Uterus (tissue), 4 donors: ENCODE data around the gene HDHD3. TPM values are rescaled to one million over a fixed set of nuclear protein-coding genes. Genes with fewer than 3 reads are reported as not detected.

Experiments used
- DNase-seq, 2 donors: peaks; one replicate each; pipeline ENCODE4 v3.0.0-alpha.2; 2019 to 2020
- H3K27ac ChIP-seq, 2 donors: fragments of 200-600 bp; sonication (generic); 1 replicate in 1 of 2; 2 replicates in 1 of 2; pipeline ENCODE4 v1.5.1; 2016 to 2018
- H3K27me3 ChIP-seq, 2 donors: fragments of 200-600 bp; sonication (generic); one replicate each; pipeline ENCODE4 v1.5.1; 2018 to 2019; ENCODE audit warnings: control low read depth in 1 of 2
- H3K36me3 ChIP-seq, 2 donors: fragments of 200-600 bp; sonication (generic); one replicate each; pipeline ENCODE4 v1.5.1; 2019; ENCODE audit warnings: control low read depth in 1 of 2
- H3K4me1 ChIP-seq, 2 donors: fragments of 200-600 bp; sonication (generic); one replicate each; pipeline ENCODE4 v1.5.1; 2018 to 2019; ENCODE audit warnings: control low read depth in 1 of 2
- H3K4me3 ChIP-seq, 2 donors: fragments of 200-600 bp; sonication (generic); 1 replicate in 1 of 2; 2 replicates in 1 of 2; pipeline ENCODE4 v1.5.1; 2018 to 2019; ENCODE audit warnings: mild to moderate bottlenecking in 1 of 2
- H3K9me3 ChIP-seq, 2 donors: fragments of 200-600 bp; sonication (generic); one replicate each; pipeline ENCODE4 v1.5.1; 2019; ENCODE audit warnings: control low read depth in 1 of 2
- POLR2A ChIP-seq, 2 donors: fragments of 450-650 bp; IDR thresholded peaks; one replicate each; pipeline ENCODE4 v1.6.1; 2016; ENCODE audit warnings: antibody characterized with exemption in 2 of 2, mild to moderate bottlenecking in 1 of 2, moderate library complexity in 1 of 2
- intact Hi-C: fragments of 100-400 bp; cut with DNase I; formaldehyde crosslinking; loops from one replicate; pipeline ENCODE4 v1.15.1; 2023; ENCODE audit warnings: low total_unique reads
- total RNA-seq, 4 donors: library from RNA; depleted of rRNA in 3 of 4; stranded (reverse); fragments of >200 nt in 3 of 4; gene quantifications; one replicate each; pipeline versions ENCODE4 v1.1.0 to v1.2.4, GENCODE V29; 2014 to 2023
- TF ChIP-seq, protein P1 (sequence below), 4 experiments: fragments of 200-600 bp in 2 of 4; fragments of 450-650 bp in 2 of 4; sonication (generic) in 2 of 4; IDR thresholded peaks; one replicate each; pipeline ENCODE4 v1.5.1; 2016 to 2019; ENCODE audit warnings: antibody characterized with exemption in 4 of 4, mild to moderate bottlenecking in 2 of 4, moderate library complexity in 1 of 4
- donor health status: DM: yes; HTN: yes; CAD: no.

The HDHD3 gene, protein sequence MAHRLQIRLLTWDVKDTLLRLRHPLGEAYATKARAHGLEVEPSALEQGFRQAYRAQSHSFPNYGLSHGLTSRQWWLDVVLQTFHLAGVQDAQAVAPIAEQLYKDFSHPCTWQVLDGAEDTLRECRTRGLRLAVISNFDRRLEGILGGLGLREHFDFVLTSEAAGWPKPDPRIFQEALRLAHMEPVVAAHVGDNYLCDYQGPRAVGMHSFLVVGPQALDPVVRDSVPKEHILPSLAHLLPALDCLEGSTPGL
- total RNA-seq, result 10 to 100 TPM; 10.5 to 36.8 (median 20.4) TPM

DNA sequence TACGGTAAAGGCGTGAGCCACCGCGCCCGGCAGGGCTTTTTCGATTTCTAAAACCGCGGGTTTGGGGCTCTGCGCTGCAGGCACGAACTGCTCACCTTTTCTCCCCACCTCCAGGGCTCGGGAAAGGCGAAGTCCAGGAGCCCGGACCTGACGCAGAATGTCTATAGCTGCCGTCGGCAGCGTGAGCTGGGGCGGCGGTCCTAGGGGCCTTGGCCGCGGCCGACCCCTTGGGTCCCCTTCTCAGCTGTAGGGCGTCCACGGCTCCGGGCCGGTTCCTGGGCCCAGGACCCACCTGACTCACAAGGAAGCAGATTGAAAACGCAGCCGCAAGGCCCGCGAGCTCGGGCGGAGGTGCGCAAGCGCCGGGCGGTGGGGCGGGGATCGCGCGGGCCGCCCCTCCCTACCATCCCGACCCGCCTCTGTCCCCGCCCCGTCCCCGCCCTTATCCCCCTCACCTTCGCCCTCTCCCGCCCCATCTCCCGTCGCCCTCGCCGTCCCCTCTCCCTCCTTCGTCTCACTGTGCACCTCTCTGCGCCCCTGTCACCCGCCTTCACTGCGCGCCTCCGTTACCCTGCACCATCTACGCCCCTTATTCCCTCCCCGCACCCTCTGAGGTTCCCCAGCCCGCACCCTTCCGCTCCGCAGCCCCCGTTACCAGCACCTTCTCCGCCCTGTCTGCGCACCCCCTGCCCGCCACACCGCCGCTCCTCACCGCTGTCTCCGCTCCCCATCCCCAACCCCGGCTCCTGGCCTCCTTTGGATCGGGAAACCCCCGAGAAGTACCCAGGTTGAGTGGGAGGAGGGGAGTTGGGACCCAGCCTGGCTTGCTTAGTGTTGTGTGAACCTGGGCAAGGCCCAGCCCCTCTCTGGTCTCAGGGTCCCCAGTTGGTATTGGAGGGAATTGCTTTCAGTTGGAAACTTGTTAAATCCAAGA, at the start of gene HDHD3:
Gene HDHD3, minus strand, starts transcription at position 353 of the 934 bp plus-strand sequence. CDS start 2,632 bp downstream, outside the sequence.
- intact Hi-C loops, result no loop called here
- Histone ChIP-seq H3K4me1 (peaks cover 0 to 5% of the 10 kb centered on the region in 2 donors), H3K4me3 (peak within 1 kb of the TSS; percentile 74 to 83), H3K9me3 (no peaks in the 10 kb centered on the region), H3K27ac (peak within 1 kb of the TSS; percentile 81 to 89), H3K36me3 (no peaks in the 10 kb centered on the region), H3K27me3 (no peaks in the 10 kb centered on the region)
- TF ChIP-seq, protein P1, sequence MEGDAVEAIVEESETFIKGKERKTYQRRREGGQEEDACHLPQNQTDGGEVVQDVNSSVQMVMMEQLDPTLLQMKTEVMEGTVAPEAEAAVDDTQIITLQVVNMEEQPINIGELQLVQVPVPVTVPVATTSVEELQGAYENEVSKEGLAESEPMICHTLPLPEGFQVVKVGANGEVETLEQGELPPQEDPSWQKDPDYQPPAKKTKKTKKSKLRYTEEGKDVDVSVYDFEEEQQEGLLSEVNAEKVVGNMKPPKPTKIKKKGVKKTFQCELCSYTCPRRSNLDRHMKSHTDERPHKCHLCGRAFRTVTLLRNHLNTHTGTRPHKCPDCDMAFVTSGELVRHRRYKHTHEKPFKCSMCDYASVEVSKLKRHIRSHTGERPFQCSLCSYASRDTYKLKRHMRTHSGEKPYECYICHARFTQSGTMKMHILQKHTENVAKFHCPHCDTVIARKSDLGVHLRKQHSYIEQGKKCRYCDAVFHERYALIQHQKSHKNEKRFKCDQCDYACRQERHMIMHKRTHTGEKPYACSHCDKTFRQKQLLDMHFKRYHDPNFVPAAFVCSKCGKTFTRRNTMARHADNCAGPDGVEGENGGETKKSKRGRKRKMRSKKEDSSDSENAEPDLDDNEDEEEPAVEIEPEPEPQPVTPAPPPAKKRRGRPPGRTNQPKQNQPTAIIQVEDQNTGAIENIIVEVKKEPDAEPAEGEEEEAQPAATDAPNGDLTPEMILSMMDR (IDR thresholded peaks at IDR 0.05), result no peak
- TF ChIP-seq POLR2A (IDR thresholded peaks at IDR 0.05), result peak; percentile 47 to 84
- DNase-seq, result peak; percentile 81 to 82

DNA sequence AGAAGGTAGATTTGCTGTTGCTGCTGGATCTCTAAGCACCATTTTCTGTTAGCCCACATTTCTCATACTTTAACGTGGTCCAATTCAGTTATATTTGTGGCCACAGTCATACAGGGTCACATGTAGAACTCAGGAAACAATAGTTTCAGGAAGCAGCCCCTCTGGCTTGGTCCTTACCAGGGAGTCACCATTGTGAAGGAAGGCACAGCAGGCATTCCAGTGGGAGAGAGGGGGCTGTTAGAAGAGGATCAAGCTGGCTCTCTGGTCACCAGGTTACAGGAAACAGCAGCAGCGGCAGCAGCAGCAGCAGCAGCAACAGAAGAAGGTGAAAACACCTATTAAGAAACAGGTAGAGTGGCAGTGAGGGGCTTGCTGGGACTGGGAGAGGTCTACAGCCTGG, 48.3 kb upstream of the HDHD3 start:
- Histone ChIP-seq H3K27me3 (no peaks in the 10 kb centered on the region), H3K4me1 (no peaks in the 10 kb centered on the region), H3K27ac (no peak overlapping the region), H3K4me3 (no peak overlapping the region), H3K36me3 (no peaks in the 10 kb centered on the region), H3K9me3 (no peaks in the 10 kb centered on the region)
- TF ChIP-seq POLR2A (IDR thresholded peaks at IDR 0.05), result no peak
- TF ChIP-seq, protein P1 (IDR thresholded peaks at IDR 0.05), result no peak
- DNase-seq, result no peak
- intact Hi-C loops, result no loop called here

DNA sequence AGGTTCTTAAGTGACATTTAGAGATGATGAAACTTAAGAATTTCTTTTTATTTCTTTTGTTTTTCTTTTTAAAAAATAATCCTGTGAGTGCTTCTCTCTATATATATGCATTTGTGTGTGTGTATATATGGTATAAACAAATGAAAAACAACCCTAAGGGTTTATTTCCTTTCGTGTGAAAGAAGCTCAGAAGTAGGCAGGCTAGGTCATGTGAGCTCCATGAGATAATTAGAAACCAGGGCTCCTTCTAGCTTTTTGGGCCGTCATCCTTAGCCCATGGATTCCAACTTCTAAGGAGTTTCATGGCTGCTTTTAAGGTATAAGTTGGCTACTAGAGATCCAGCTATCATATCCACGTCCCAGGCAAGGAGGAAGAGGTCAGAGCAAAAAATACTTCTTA, 44.9 kb upstream of the HDHD3 start:
- Histone ChIP-seq H3K27me3 (no peaks in the 10 kb centered on the region), H3K4me1 (no peaks in the 10 kb centered on the region), H3K9me3 (no peaks in the 10 kb centered on the region), H3K27ac (no peak overlapping the region), H3K4me3 (no peak overlapping the region), H3K36me3 (no peaks in the 10 kb centered on the region)
- intact Hi-C loops, result no loop called here
- TF ChIP-seq, protein P1 (IDR thresholded peaks at IDR 0.05), result no peak
- no peak for TF ChIP-seq POLR2A (IDR thresholded peaks at IDR 0.05)
- no peak for DNase-seq

DNA sequence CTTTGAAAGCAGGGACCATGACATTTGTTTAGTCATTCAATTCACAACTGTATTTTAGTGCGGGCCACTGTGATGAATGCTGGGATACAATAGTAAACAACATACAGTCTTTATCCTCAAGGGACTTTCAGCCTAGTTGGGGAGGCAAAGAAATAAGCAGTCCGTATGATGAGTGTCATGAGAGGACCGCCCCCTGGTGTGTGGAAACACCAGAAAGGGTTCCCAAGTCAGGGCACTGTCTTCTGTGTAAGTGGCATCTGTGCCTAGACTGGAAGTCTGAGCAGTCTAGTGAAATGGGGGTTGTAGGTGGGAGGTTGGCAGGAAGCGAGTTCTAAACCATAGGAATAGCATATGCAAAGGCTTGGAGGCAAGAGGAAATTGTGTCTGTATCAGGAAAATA, 40.6 kb upstream of the HDHD3 start:
- TF ChIP-seq POLR2A (IDR thresholded peaks at IDR 0.05), result no peak
- TF ChIP-seq, protein P1 (IDR thresholded peaks at IDR 0.05), result no peak
- DNase-seq, result no peak
- intact Hi-C loops, result no loop called here

More for the DNA sequence above, 40.6 kb upstream of the HDHD3 start:
- no peaks in the 10 kb centered on the region for H3K27me3 ChIP-seq
- no peaks in the 10 kb centered on the region for H3K9me3 ChIP-seq
- no peak overlapping the region for H3K4me3 ChIP-seq
- no peaks in the 10 kb centered on the region for H3K4me1 ChIP-seq
- no peaks in the 10 kb centered on the region for H3K36me3 ChIP-seq
- no peak overlapping the region for H3K27ac ChIP-seq
